Tibial nerve (tissue), 3 donors: Measurements from ENCODE around the gene PDIA6.

Source experiments
- POLR2A ChIP-seq, 2 donors: fragments of 450-650 bp; IDR thresholded peaks; one replicate each; pipeline ENCODE4 v1.6.1; 2017; ENCODE audit warnings: antibody characterized with exemption in 2 of 2, mild to moderate bottlenecking in 2 of 2, moderate library complexity in 2 of 2
- TF ChIP-seq, protein P1 (sequence below), 5 experiments: fragments of 200-600 bp in 3 of 5; fragments of 450-650 bp in 2 of 5; sonication (generic) in 3 of 5; IDR thresholded peaks; one replicate each; pipeline ENCODE4 v1.5.1; 2016 to 2019; ENCODE audit warnings: antibody characterized with exemption in 5 of 5, mild to moderate bottlenecking in 3 of 5, moderate library complexity in 2 of 5

DNA sequence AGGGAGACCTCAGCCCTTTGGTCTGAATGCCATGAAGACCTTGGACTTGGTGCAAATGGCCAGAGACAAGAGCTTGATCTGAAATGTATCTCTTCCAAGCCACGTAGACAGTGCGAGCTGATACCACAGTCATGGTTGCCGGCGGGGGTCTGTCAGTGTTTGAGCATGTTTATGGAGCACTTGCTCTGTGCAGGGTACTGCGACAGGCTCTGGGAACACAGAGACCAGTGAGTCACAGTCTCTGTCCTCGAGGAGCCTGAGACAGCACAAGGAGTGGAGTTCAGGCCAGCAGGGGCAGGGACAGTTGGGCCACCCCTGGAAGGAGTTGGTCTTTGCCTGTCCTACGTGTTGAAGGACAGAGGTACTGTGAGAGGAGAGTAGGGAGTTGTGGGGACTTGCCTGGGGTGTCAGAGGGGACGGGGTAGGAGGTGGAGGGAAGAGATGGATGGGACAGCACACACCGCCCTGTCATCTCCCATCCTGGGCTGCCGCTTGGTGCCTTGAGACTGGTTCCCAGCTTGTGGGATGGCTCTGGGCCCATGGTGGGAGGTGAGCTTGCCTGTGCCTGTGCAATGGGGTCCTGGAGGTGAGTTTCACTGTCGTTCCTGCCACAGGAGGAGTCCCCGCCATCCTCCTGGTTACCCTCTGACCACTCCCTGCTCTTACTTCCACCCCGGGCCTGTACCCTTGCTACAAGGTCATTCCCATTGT lies 51.6 kb downstream of the PDIA6 start:
- TF ChIP-seq POLR2A (IDR thresholded peaks at IDR 0.05), result no peak
- TF ChIP-seq, protein P1, sequence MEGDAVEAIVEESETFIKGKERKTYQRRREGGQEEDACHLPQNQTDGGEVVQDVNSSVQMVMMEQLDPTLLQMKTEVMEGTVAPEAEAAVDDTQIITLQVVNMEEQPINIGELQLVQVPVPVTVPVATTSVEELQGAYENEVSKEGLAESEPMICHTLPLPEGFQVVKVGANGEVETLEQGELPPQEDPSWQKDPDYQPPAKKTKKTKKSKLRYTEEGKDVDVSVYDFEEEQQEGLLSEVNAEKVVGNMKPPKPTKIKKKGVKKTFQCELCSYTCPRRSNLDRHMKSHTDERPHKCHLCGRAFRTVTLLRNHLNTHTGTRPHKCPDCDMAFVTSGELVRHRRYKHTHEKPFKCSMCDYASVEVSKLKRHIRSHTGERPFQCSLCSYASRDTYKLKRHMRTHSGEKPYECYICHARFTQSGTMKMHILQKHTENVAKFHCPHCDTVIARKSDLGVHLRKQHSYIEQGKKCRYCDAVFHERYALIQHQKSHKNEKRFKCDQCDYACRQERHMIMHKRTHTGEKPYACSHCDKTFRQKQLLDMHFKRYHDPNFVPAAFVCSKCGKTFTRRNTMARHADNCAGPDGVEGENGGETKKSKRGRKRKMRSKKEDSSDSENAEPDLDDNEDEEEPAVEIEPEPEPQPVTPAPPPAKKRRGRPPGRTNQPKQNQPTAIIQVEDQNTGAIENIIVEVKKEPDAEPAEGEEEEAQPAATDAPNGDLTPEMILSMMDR (IDR thresholded peaks at IDR 0.05), result no peak
